ENCODE data around the gene RBPJ. TPM values are rescaled to one million over a fixed set of nuclear protein-coding genes. Genes with fewer than 3 reads are reported as not detected.

The RBPJ gene
- total RNA-seq, 1 donor from 2014 or later = 118 TPM

DNA sequence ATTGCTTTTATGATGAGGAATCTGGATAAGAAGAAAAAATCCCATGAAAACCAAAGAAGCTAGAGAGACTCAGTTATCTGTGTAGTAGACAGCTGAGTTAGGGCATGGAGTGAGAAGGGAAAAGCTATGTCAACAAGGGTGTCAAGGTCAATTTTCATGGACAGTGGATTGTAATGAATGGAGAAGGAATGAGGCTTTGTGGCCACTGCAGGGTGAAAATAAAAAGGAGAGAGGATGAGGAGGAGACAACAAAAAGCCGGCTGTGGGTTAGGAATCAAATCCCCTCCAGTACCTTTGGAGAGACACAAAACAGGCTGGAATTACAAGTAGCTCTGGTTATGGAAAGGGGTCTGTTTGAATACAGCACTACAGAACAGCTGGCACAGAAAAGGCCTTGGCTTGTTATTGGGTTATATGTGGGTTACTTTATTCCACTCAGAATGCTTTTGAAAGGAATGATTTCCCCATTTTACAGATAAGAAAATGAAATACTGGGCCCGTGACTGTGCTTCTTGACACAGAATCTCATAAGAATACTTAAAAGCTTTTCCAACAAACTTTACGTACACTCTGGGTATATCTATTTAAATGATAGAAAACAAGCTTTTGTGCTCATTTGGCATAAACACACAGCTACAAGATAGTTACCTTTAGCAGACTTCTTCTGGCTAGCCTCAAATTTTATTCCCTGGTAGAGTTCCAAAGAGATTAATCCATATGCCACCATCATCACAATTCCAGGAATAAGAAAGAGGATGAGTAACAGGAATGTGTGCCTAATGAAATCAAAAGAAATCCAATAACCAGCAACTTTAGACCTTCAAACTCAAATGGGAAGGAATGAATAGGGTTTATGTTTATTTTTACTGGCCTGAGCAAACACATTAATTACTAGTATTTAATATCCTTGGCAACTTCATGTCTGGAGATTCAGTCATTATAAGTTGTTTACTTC is 162.0 kb downstream of the RBPJ start:
- intact Hi-C loops (cut with DNase I) = no loop called here
- ATAC-seq = no peak
- no peaks in the 10 kb centered on the region for H3K9me3 ChIP-seq

DNA sequence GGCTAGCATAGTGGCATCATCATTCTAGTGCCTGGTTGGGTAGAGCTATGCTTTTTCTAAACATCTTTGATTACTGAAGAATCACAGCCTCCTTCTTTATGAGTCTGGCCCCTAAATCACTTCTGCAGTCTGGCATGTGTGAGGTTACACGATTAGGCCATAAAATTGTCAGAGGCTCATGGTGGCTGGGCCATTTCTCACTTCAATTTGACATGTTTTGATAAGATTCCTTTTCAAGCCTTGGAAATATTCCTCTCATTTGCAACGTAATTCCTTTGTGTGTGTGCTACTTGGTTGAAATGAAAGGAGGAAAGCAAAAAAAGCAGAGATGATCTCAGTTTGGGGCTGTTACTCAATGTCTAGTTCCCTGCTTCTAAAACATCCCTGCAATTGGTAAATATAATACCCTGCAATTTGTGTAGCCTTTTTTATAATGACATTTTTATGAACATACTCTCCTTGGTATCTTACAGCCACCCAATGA is 163.3 kb downstream of the RBPJ start:
- H3K4me1 ChIP-seq = no peaks in the 10 kb centered on the region
- no peak overlapping the region for H3K27ac ChIP-seq
- TF ChIP-seq CTCF (IDR thresholded peaks at IDR 0.05) = no peak
- no peak overlapping the region for H3K4me3 ChIP-seq
- H3K9me3 ChIP-seq = no peaks in the 10 kb centered on the region
- no peaks in the 10 kb centered on the region for H3K27me3 ChIP-seq (ENCODE audit: low read depth)
- no peak for ATAC-seq
- no peaks in the 10 kb centered on the region for H3K36me3 ChIP-seq
- no peak for DNase-seq
- intact Hi-C loops (cut with DNase I) = no loop called here

More for the DNA sequence above, 162.0 kb downstream of the RBPJ start:
- Histone ChIP-seq H3K4me1 (no peaks in the 10 kb centered on the region), H3K4me3 (no peak overlapping the region), H3K27ac (no peak overlapping the region), H3K36me3 (no peaks in the 10 kb centered on the region), H3K27me3 (ENCODE audit: low read depth) (no peaks in the 10 kb centered on the region)
- TF ChIP-seq CTCF (IDR thresholded peaks at IDR 0.05) = no peak
- no peak for DNase-seq

DNA sequence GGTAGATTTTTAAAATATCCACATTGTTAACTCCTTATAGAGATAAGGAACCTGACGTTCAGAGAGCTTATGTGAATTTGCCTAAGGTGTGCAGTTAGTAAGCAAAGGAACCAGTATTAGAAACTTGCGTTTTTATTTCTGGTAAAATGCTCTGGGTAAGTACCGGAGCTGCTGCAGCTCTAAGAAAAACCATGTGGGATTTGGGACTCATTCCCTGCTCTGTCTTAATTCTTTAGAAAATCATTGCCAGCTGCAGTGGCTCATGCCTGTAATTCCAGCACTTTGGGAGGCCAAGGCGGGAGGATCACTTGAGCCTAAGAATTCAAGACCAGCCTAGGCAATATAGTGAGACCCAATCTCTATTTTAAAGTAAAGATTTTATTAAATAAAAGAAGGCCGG is 163.7 kb downstream of the RBPJ start:
- ATAC-seq (no peak), DNase-seq (no peak)
- intact Hi-C loops (cut with DNase I) = no loop called here
- Histone ChIP-seq H3K36me3 (no peaks in the 10 kb centered on the region), H3K9me3 (no peaks in the 10 kb centered on the region), H3K27ac (no peak overlapping the region), H3K4me3 (no peak overlapping the region), H3K27me3 (ENCODE audit: low read depth) (no peaks in the 10 kb centered on the region), H3K4me1 (no peaks in the 10 kb centered on the region)
- TF ChIP-seq CTCF (IDR thresholded peaks at IDR 0.05) = no peak

Other genes with a start within 250 kb of the RBPJ start
- not detected for gene CCKAR, start 169.5 kb downstream of the RBPJ start, total RNA-seq